Measurements from ENCODE around the gene NLGN4X.

The NLGN4X gene

GRCh38 chrX:6052111-6052745, 176.4 kb downstream of the NLGN4X start:
- no peak for TF ChIP-seq CTCF (IDR thresholded peaks at IDR 0.05)
- DNase-seq (ENCODE audit: low spot score): no peak
- Histone ChIP-seq H3K4me3 (no peak overlapping the region), H3K27ac (no peak overlapping the region)

- no peak for TF ChIP-seq CTCF (IDR thresholded peaks at IDR 0.05)
- no peak for DNase-seq (ENCODE audit: low spot score)
- Histone ChIP-seq H3K27ac (no peak overlapping the region), H3K4me3 (no peak overlapping the region)
These were observed 179.5 kb downstream of the NLGN4X start for GRCh38 chrX:6049132-6049531.

GRCh38 chrX:6041630-6042029, 187.0 kb downstream of the NLGN4X start:
- DNase-seq (ENCODE audit: low spot score): no peak
- Histone ChIP-seq H3K27ac (no peak overlapping the region), H3K4me3 (no peak overlapping the region)
- no peak for TF ChIP-seq CTCF (IDR thresholded peaks at IDR 0.05)

GRCh38 chrX:6029014-6029413, 199.7 kb downstream of the NLGN4X start:
- DNase-seq (ENCODE audit: low spot score): no peak
- no peak for TF ChIP-seq CTCF (IDR thresholded peaks at IDR 0.05)

GRCh38 chrX:6026980-6027379, 201.7 kb downstream of the NLGN4X start:
- Histone ChIP-seq H3K4me3 (no peak overlapping the region), H3K27ac (no peak overlapping the region)
- DNase-seq (ENCODE audit: low spot score): no peak
- no peak for TF ChIP-seq CTCF (IDR thresholded peaks at IDR 0.05)

More at GRCh38 chrX:6029014-6029413, 199.7 kb downstream of the NLGN4X start:
- Histone ChIP-seq H3K27ac (no peak overlapping the region), H3K4me3 (no peak overlapping the region)

GRCh38 chrX:6026429-6026828, 202.2 kb downstream of the NLGN4X start:
- H3K4me3 ChIP-seq: no peak overlapping the region
- no peak for TF ChIP-seq CTCF (IDR thresholded peaks at IDR 0.05)
- DNase-seq (ENCODE audit: low spot score): no peak
- no peak overlapping the region for H3K27ac ChIP-seq

GRCh38 chrX:6024204-6024603, 204.5 kb downstream of the NLGN4X start:
- Histone ChIP-seq H3K27ac (no peak overlapping the region), H3K4me3 (no peak overlapping the region)
- DNase-seq (ENCODE audit: low spot score): no peak
- TF ChIP-seq CTCF (IDR thresholded peaks at IDR 0.05): no peak
